Fibroblast of skin of left quadriceps (primary cell): Measurements from ENCODE around the gene ZBED5.
A peak's percentile ranks its signal among the peaks of the same experiment; 100 is the strongest.

Experiments used
- DNase-seq, 2 experiments: peaks; one replicate each; pipeline ENCODE4 v3.0.0-alpha.2; 2013; ENCODE audit warnings: low read depth in 2 of 2

ZBED5 gene

GRCh38 chr11:10878408-10879214, 20.8 kb upstream of the ZBED5 start:
- DNase-seq: peak; percentile 42 to 50

- no peak for DNase-seq
Observed at GRCh38 chr11:10876158-10876557, 18.3 kb upstream of the ZBED5 start.

GRCh38 chr11:10875430-10876021, 17.7 kb upstream of the ZBED5 start:
- DNase-seq: no peak

- no peak for DNase-seq
Observed at GRCh38 chr11:10872097-10872496, 14.2 kb upstream of the ZBED5 start.

- DNase-seq: no peak
Observed at GRCh38 chr11:10868352-10868751, 10.5 kb upstream of the ZBED5 start.

- DNase-seq: peak in 1 of 2 experiments; percentile 31
Observed at GRCh38 chr11:10866893-10867331, 9.1 kb upstream of the ZBED5 start.

GRCh38 chr11:10865837-10866270, 8.0 kb upstream of the ZBED5 start:
- DNase-seq: no peak

GRCh38 chr11:10864688-10865087, 6.8 kb upstream of the ZBED5 start:
- DNase-seq: no peak

- no peak for DNase-seq
Observed at GRCh38 chr11:10862446-10862845, 4.6 kb upstream of the ZBED5 start.

- DNase-seq: no peak
Observed at GRCh38 chr11:10861799-10862198, 3.9 kb upstream of the ZBED5 start.

- no peak for DNase-seq
Observed at GRCh38 chr11:10861047-10861446, 3.2 kb upstream of the ZBED5 start.

- peak in 1 of 2 experiments; percentile 18 for DNase-seq
Observed at GRCh38 chr11:10858439-10859325, 829 bp upstream of the ZBED5 start.

- DNase-seq: no peak
Observed at GRCh38 chr11:10857459-10857708, 469 bp downstream of the ZBED5 start.

- no peak for DNase-seq
Observed at GRCh38 chr11:10856689-10857458, 979 bp downstream of the ZBED5 start.

GRCh38 chr11:10855295-10855694, 2.6 kb downstream of the ZBED5 start:
- no peak for DNase-seq

GRCh38 chr11:10847960-10848860, 9.6 kb downstream of the ZBED5 start:
- DNase-seq: no peak

GRCh38 chr11:10846660-10847059, 11.2 kb downstream of the ZBED5 start:
- DNase-seq: no peak

GRCh38 chr11:10845589-10845988, 12.3 kb downstream of the ZBED5 start:
- no peak for DNase-seq

- no peak for DNase-seq
Observed at GRCh38 chr11:10844796-10845195, 13.1 kb downstream of the ZBED5 start.

- DNase-seq: no peak
Observed at GRCh38 chr11:10844356-10844755, 13.5 kb downstream of the ZBED5 start.

- DNase-seq: no peak
Observed at GRCh38 chr11:10838881-10839280, 19.0 kb downstream of the ZBED5 start.
